ENCODE results near the gene KHDC1L. TPM values are rescaled to one million over a fixed set of nuclear protein-coding genes. Genes with fewer than 3 reads are reported as not detected.
"Not testable (repeated sequence)": the region's sequence is repeated elsewhere in the genome, so short reads cannot be mapped to it uniquely, and the experiment has no call there.

KHDC1L gene
- total RNA-seq, 3 donors from 2014 or later = not detected

DNA sequence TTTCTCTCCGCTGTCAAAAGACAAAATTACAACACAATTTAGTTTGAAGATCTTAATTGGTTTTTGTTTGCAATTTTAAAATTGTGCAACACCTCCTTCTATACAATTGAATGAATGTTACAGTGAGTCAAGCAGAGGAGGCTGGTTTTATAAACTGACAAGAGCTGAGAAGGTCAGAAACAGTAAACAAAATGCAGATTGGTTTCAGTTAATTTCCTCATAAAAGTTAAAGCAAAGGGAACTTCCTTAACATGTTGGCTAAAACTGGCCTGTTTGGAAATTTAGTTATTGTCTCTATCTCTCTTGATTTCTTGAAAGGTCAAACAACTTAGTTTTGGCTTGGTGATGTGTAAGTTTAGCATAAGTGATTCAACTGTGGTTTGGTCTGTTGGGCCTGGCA lies 22.2 kb downstream of the KHDC1L start:
- DNase-seq (no peak), ATAC-seq (no peak)
- Histone ChIP-seq H3K9me3 (no peaks in the 10 kb centered on the region), H3K36me3 (ENCODE audit: low read depth) (no peaks in the 10 kb centered on the region), H3K4me1 (ENCODE audit: low read depth) (no peaks in the 10 kb centered on the region), H3K4me3 (no peak overlapping the region)
- TF ChIP-seq, protein P1, sequence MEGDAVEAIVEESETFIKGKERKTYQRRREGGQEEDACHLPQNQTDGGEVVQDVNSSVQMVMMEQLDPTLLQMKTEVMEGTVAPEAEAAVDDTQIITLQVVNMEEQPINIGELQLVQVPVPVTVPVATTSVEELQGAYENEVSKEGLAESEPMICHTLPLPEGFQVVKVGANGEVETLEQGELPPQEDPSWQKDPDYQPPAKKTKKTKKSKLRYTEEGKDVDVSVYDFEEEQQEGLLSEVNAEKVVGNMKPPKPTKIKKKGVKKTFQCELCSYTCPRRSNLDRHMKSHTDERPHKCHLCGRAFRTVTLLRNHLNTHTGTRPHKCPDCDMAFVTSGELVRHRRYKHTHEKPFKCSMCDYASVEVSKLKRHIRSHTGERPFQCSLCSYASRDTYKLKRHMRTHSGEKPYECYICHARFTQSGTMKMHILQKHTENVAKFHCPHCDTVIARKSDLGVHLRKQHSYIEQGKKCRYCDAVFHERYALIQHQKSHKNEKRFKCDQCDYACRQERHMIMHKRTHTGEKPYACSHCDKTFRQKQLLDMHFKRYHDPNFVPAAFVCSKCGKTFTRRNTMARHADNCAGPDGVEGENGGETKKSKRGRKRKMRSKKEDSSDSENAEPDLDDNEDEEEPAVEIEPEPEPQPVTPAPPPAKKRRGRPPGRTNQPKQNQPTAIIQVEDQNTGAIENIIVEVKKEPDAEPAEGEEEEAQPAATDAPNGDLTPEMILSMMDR (IDR thresholded peaks at IDR 0.05) = no peak
- intact Hi-C loops (cut with DNase I, micrococcal nuclease) = no loop called here

DNA sequence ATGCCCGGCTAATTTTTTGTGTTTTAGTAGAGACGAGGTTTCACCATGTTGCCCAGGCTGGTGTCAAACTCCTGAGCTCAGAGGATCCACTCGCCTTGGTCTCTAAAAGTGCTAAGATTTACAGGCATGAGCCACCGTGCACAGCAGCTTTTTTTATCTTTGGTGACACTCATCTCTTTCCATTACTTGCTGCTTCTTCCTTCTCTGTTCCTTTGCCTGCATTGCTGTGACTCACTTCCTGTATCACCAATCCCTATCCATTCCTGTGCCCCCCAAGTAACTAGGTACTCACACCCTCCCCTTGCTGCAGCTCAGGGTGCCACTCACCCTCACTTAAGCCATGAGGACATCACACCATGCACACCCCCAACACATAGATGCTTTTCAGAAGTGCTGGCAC lies 24.6 kb downstream of the KHDC1L start:
- DNase-seq (no peak), ATAC-seq (no peak)
- TF ChIP-seq, protein P1 (IDR thresholded peaks at IDR 0.05) = no peak
- Histone ChIP-seq H3K9me3 (no peaks in the 10 kb centered on the region), H3K4me3 (no peak overlapping the region), H3K36me3 (ENCODE audit: low read depth) (no peaks in the 10 kb centered on the region), H3K4me1 (ENCODE audit: low read depth) (no peaks in the 10 kb centered on the region)
- intact Hi-C loops (cut with DNase I, micrococcal nuclease) = no loop called here

DNA sequence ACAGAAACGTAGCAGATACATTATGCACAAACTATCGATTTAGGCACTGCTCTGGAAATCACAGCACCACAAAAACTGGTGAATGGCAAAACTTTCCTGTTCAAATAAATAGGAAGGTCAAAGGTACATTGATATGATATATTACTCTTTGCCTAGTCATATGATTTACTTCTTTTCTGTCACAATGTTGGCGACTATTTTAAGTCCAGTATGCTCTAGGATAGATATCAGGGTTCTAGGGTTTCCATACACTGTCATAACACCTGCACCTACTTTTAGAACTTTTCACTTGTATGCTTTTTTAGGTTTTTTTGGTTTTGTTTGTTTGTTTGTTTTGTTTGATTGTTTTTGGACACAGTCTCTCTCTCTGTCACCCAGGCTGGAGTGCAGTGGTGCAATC lies 25.0 kb downstream of the KHDC1L start:
- H3K4me3 ChIP-seq = no peak overlapping the region
- TF ChIP-seq, protein P1 (IDR thresholded peaks at IDR 0.05) = no peak
- intact Hi-C loops (cut with DNase I, micrococcal nuclease) = no loop called here
- no peaks in the 10 kb centered on the region for H3K36me3 ChIP-seq (ENCODE audit: low read depth)
- H3K4me1 ChIP-seq (ENCODE audit: low read depth) = no peaks in the 10 kb centered on the region
- no peak for DNase-seq
- no peak for ATAC-seq
- H3K9me3 ChIP-seq = no peaks in the 10 kb centered on the region

DNA sequence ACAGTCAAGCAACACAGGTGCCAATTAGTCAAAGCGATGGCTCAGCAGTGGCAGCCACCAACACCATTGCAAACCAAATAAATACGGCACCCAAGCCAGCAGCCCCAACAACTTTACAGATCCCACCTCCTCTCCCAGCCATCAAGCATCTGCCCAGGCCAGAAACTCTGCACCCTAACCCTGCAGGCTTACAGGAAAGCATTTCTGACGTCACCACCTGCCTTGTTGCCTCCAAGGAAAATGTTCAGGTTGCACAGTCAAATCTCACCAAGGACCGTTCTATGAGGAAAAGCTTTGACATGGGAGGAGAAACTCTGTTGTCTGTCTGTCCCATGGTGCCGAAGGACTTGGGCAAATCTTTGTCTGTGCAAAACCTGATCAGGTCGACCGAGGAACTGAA lies 30.6 kb downstream of the KHDC1L start:
- TF ChIP-seq, protein P1 (IDR thresholded peaks at IDR 0.05) = no peak
- H3K9me3 ChIP-seq = no peaks in the 10 kb centered on the region
- DNase-seq = no peak
- no peaks in the 10 kb centered on the region for H3K36me3 ChIP-seq (ENCODE audit: low read depth)
- no peak overlapping the region for H3K4me3 ChIP-seq
- intact Hi-C loops (cut with DNase I, micrococcal nuclease) = no loop called here
- ATAC-seq = no peak
- H3K4me1 ChIP-seq (ENCODE audit: low read depth) = no peaks in the 10 kb centered on the region

DNA sequence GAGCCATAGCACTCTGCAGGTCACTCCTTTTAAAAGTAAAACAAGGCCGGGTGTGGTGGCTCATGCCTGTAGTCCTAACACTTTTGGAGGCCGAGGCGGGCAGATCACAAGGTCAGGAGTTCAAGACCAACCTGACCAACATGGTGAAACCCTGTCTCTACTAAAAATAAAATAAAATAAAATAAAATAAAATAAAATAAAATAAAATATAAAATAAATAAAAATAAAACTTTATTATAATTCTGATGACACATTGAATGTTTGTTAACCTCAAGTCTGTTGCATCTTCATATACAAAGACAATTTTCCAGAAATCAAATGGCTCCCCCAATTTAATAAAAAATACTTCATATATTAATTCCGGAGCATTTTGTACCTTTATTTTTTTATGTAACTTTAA lies 32.0 kb downstream of the KHDC1L start:
- DNase-seq; H3K4me1 ChIP-seq (ENCODE audit: low read depth); ATAC-seq; intact Hi-C loops (cut with DNase I, micrococcal nuclease); H3K9me3 ChIP-seq; H3K36me3 ChIP-seq (ENCODE audit: low read depth); H3K4me3 ChIP-seq: not testable (repeated sequence)

DNA sequence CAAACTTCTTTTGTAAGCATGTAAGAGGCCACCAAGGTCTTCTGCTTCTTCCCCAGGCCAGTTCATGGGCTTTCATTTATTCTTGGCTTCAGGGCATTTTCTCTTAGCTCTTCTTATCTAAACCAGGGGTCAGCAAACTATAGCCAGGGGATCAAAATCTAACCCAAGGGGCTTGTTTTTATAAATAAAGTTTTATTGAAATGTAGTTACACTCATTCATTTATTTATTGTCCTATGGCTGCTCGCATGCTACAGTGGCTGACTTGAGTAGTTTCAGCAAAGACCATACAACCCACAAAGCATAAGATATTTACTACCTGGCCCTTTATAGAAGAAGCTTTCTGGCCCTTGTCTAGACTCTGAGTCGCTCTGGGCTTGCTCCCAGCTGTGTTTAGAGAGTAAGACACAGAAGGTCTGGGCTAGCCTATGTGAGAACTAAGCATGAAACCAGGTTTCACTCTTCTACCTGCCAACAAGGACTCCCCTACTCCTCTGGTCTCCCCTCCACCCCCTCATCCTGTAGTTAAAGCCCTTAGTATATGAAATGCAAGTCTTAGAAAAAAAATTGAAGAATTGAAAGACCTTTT lies 43.2 kb downstream of the KHDC1L start:
- Histone ChIP-seq H3K4me3 (no peak overlapping the region), H3K36me3 (ENCODE audit: low read depth) (no peaks in the 10 kb centered on the region), H3K4me1 (ENCODE audit: low read depth) (no peaks in the 10 kb centered on the region), H3K9me3 (no peaks in the 10 kb centered on the region)
- intact Hi-C loops (cut with DNase I, micrococcal nuclease) = no loop called here
- no peak for DNase-seq
- ATAC-seq = no peak
- TF ChIP-seq, protein P1 (IDR thresholded peaks at IDR 0.05) = no peak
